Liver (tissue), 3 donors: ENCODE results near the gene FAM131B.

ENCODE experiments used
- ATF3 ChIP-seq: IDR thresholded peaks from 2 replicates; pipeline ENCODE4 v1.6.1; 2016; ENCODE audit warnings: antibody characterized with exemption
- CTCF ChIP-seq: fragments of 150-350 bp; IDR thresholded peaks from 2 replicates; pipeline ENCODE4 v1.5.1; 2017; ENCODE audit warnings: improper control_type of control experiment, low read depth, low read length; ENCODE audit not compliant: missing input control
- REST ChIP-seq: IDR thresholded peaks from 2 replicates; pipeline ENCODE4 v1.6.1; 2016; ENCODE audit warnings: antibody characterized with exemption, mild to moderate bottlenecking
- RXRA ChIP-seq, 2 donors: IDR thresholded peaks; 2 replicates each; pipeline ENCODE4 v1.6.1; 2017 to 2018; ENCODE audit warnings: antibody characterized with exemption in 2 of 2, mild to moderate bottlenecking in 1 of 2
- donor health status: healthy.
- donor health status: healthy.

- TF ChIP-seq CTCF (no peak), RXRA (IDR thresholded peaks at IDR 0.05) (no peak), ATF3 (no peak), REST (no peak)
These were observed 22.4 kb upstream of the FAM131B start for GRCh38 chr7:143384661-143385631.
